ENCODE measurements around the gene INSL3.

DNA sequence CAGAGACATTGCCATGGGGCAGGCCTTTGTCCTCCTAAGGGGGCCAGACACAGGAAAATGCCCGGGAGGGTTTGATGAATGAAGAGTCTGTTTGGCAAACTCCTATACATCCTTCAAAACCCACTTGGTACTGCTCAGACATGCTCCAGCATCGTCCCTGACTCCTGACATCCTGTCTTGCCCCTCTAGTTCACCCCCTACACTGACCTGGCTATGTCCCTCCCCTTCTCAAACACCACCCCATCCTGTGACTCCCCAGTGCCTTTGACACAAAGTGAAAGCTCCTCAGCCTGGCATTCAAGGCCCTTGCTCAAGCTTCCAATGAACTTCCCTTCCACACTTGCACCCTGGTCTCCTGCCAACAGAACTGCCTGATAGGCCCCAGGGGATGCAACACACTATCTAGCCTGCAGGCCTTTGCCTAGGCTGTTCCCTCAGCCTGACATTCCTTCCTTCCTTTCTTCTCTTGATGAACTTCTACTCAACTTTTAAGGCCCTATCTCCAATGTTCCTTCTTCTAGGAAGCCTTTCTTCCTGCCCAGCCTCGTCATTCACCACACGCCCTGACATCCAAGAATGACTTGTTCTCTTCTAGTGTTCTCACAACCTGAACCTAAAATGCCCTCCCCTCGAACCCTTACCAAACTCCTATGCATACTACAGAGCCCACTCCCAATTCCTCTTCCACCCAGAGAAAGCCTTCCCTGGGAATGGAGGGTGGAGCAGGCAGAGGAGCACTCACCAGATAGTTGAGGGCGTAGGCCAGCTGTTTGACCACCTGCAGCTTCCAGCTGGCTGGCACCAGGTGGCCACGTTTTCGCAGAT lies 14.1 kb upstream of the INSL3 start:
- TF ChIP-seq POLR2A (IDR thresholded peaks at IDR 0.05), result no peak
- TF ChIP-seq, protein P1, sequence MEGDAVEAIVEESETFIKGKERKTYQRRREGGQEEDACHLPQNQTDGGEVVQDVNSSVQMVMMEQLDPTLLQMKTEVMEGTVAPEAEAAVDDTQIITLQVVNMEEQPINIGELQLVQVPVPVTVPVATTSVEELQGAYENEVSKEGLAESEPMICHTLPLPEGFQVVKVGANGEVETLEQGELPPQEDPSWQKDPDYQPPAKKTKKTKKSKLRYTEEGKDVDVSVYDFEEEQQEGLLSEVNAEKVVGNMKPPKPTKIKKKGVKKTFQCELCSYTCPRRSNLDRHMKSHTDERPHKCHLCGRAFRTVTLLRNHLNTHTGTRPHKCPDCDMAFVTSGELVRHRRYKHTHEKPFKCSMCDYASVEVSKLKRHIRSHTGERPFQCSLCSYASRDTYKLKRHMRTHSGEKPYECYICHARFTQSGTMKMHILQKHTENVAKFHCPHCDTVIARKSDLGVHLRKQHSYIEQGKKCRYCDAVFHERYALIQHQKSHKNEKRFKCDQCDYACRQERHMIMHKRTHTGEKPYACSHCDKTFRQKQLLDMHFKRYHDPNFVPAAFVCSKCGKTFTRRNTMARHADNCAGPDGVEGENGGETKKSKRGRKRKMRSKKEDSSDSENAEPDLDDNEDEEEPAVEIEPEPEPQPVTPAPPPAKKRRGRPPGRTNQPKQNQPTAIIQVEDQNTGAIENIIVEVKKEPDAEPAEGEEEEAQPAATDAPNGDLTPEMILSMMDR (IDR thresholded peaks at IDR 0.05), result no peak
